GM23338 (cell line): Measurements from ENCODE around the gene NANOGP8. TPM values are rescaled to one million over a fixed set of nuclear protein-coding genes. Genes with fewer than 3 reads are reported as not detected.

Source experiments
- ATAC-seq: fragments of 200-7000 bp; cut with Tn5 transposase; 3 replicates; pipeline ENCODE4 v1.9.1; 2020
- DNase-seq: peaks from one replicate; pipeline ENCODE4 v3.0.0-alpha.2; 2015; ENCODE audit warnings: low spot score
- H2AFZ ChIP-seq: fragments of 200-600 bp; sonication (generic); 2 replicates; pipeline ENCODE4 v1.8.0; 2016; ENCODE audit warnings: antibody characterized with exemption, mild to moderate bottlenecking, moderate library complexity
- H3F3A ChIP-seq: fragments of 200-600 bp; sonication (generic); replicated peaks from 2 replicates; pipeline ENCODE4 v1.8.0; 2017; ENCODE audit warnings: antibody characterized with exemption, mixed run types, low read depth
- H3K27ac ChIP-seq: fragments of 200-600 bp; sonication (generic); 2 replicates; pipeline ENCODE4 v1.6.1; 2016; ENCODE audit warnings: low read depth
- H3K27me3 ChIP-seq: fragments of 200-600 bp; sonication (generic); 2 replicates; pipeline ENCODE4 v1.8.0; 2016; ENCODE audit warnings: mild to moderate bottlenecking, mixed run types, moderate library complexity; ENCODE audit not compliant: insufficient read depth
- H3K36me3 ChIP-seq: fragments of 200-600 bp; sonication (generic); 2 replicates; pipeline ENCODE4 v1.8.0; 2016; ENCODE audit warnings: mild to moderate bottlenecking; ENCODE audit not compliant: insufficient read depth
- H3K4me1 ChIP-seq: fragments of 200-600 bp; sonication (generic); 2 replicates; pipeline ENCODE4 v1.8.0; 2016; ENCODE audit warnings: mild to moderate bottlenecking, moderate library complexity; ENCODE audit not compliant: insufficient read depth
- H3K4me2 ChIP-seq: fragments of 200-600 bp; sonication (generic); 2 replicates; pipeline ENCODE4 v1.7.1; 2017; ENCODE audit warnings: mixed run types
- H3K4me3 ChIP-seq: fragments of 200-600 bp; sonication (generic); 2 replicates; pipeline ENCODE4 v1.6.1; 2016; ENCODE audit warnings: mixed run types
- H3K79me2 ChIP-seq: fragments of 200-600 bp; sonication (generic); replicated peaks from 2 replicates; pipeline ENCODE4 v1.8.0; 2017; ENCODE audit warnings: mild to moderate bottlenecking; ENCODE audit not compliant: insufficient read depth
- H3K9me2 ChIP-seq: fragments of 200-600 bp; sonication (generic); 2 replicates; pipeline ENCODE4 v1.8.0; 2017; ENCODE audit not compliant: insufficient read depth
- H4K20me1 ChIP-seq: fragments of 200-600 bp; sonication (generic); replicated peaks from 2 replicates; pipeline ENCODE4 v1.8.0; 2017; ENCODE audit warnings: mild to moderate bottlenecking; ENCODE audit not compliant: insufficient read depth
- H3K27ac Mint-ChIP-seq: 2 replicates; pipeline ENCODE4 v1.8.0; 2020; ENCODE audit warnings: inconsistent platforms, mild to moderate bottlenecking, moderate library complexity, mixed read lengths
- H3K27me3 Mint-ChIP-seq: 3 replicates; pipeline ENCODE4 v1.8.0; 2022; ENCODE audit warnings: low read depth, mild to moderate bottlenecking, moderate library complexity, mixed read lengths, inconsistent platforms; ENCODE audit not compliant: insufficient read depth, poor library complexity
- H3K36me3 Mint-ChIP-seq: 3 replicates; pipeline ENCODE4 v1.8.0; 2021; ENCODE audit warnings: low read depth, mild to moderate bottlenecking, inconsistent platforms, moderate library complexity, mixed read lengths
- H3K4me1 Mint-ChIP-seq: 3 replicates; pipeline ENCODE4 v1.8.0; 2020; ENCODE audit warnings: mild to moderate bottlenecking, inconsistent platforms, mixed read lengths
- H3K4me3 Mint-ChIP-seq: 3 replicates; pipeline ENCODE4 v1.8.0; 2021; ENCODE audit warnings: moderate library complexity, mild to moderate bottlenecking, inconsistent platforms, mixed read lengths
- H3K9me3 Mint-ChIP-seq: 3 replicates; pipeline ENCODE4 v1.8.0; 2020; ENCODE audit warnings: moderate library complexity, mild to moderate bottlenecking, inconsistent platforms, mixed read lengths
- CREB1 ChIP-seq: fragments of 250-450 bp; sonication (Bioruptor Pico); IDR thresholded peaks from 2 replicates; pipeline ENCODE4 v1.5.0; 2020; ENCODE audit warnings: low read depth, mild to moderate bottlenecking, moderate library complexity
- EZH2 ChIP-seq: fragments of 200-600 bp; sonication (generic); IDR thresholded peaks from one replicate; pipeline ENCODE4 v1.8.0; 2017; ENCODE audit warnings: antibody characterized with exemption, mild to moderate bottlenecking, low read depth; ENCODE audit not compliant: unreplicated experiment
- EZH2phosphoT487 ChIP-seq: fragments of 200-600 bp; sonication (generic); IDR thresholded peaks from one replicate; pipeline ENCODE4 v1.8.1; 2018; ENCODE audit warnings: antibody characterized with exemption; ENCODE audit not compliant: unreplicated experiment
- JUNB ChIP-seq: IDR thresholded peaks from one replicate; pipeline ENCODE4 v1.6.1; 2016; ENCODE audit warnings: antibody characterized with exemption; ENCODE audit not compliant: unreplicated experiment
- NANOG ChIP-seq: IDR thresholded peaks from 2 replicates; pipeline ENCODE4 v1.6.1; 2016; ENCODE audit warnings: antibody characterized with exemption, borderline replicate concordance
- POLR2AphosphoS5 ChIP-seq: IDR thresholded peaks from 2 replicates; pipeline ENCODE4 v1.6.1; 2016; ENCODE audit warnings: antibody characterized with exemption, low read depth
- ZNF114 ChIP-seq: fragments of 250-450 bp; sonication (Bioruptor Pico); IDR thresholded peaks from 2 replicates; pipeline ENCODE4 v1.5.0; 2020; ENCODE audit warnings: mild to moderate bottlenecking, moderate library complexity
- polyA plus RNA-seq: library from polyadenylated mRNA; unstranded; fragments of >200 nt; fragmentation: Nextera tagmentation; extraction: Ambion mirVana; gene quantifications from 2 replicates; pipeline ENCODE4 v1.2.1, GENCODE V29; 2016
- total RNA-seq: library from RNA; depleted of rRNA; stranded (reverse); fragments of >200 nt; shearing (Covaris generic); gene quantifications from 2 replicates; pipeline ENCODE4 v1.2.3, GENCODE V29; 2014
- TF ChIP-seq, protein P1 (sequence below), 2 experiments: fragments of 200-600 bp in 1 of 2; sonication (generic) in 1 of 2; conservative IDR thresholded peaks; 2 replicates each; pipeline versions ENCODE4 v1.5.1 to v1.6.1; 2016 to 2017; ENCODE audit warnings: antibody characterized with exemption in 2 of 2, low read depth in 2 of 2, mild to moderate bottlenecking in 2 of 2, moderate library complexity in 1 of 2
- TF ChIP-seq, protein P2 (sequence below): IDR thresholded peaks from 2 replicates; pipeline ENCODE4 v1.6.1; 2016; ENCODE audit warnings: antibody characterized with exemption
- TF ChIP-seq, protein P3 (sequence below): IDR thresholded peaks from one replicate; pipeline ENCODE4 v1.6.1; 2018; ENCODE audit warnings: antibody characterized with exemption; ENCODE audit not compliant: unreplicated experiment

Gene NANOGP8
- total and polyA plus RNA-seq, 2 experiments from 2014 or later = 8.5 to 53.4 TPM

DNA sequence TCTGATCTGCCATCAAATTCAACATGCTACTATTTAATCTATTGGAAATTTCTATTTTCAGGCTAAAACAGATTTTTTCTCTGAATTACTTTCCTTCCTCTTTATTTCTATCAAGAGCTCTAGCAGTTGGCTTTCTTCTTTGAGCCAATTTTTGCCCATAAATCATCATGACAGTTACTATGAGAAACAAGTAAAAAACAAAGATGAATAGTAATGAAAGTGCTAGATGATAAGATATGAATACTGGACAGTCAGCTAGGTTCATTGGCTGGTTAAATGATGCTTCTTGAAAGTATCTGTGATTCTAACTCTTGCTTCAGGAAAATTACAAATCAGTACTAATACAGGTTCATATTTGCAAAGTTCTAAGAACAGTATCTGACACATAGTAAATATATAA, 38.6 kb upstream of the NANOGP8 start (continued):
- no peak for TF ChIP-seq ZNF114 (CRISPR knock-in tag)
- TF ChIP-seq JUNB = no peak
- no peak for TF ChIP-seq EZH2
- no peak for TF ChIP-seq CREB1
- no peak for TF ChIP-seq POLR2AphosphoS5
- TF ChIP-seq NANOG = no peak
- TF ChIP-seq, protein P1, sequence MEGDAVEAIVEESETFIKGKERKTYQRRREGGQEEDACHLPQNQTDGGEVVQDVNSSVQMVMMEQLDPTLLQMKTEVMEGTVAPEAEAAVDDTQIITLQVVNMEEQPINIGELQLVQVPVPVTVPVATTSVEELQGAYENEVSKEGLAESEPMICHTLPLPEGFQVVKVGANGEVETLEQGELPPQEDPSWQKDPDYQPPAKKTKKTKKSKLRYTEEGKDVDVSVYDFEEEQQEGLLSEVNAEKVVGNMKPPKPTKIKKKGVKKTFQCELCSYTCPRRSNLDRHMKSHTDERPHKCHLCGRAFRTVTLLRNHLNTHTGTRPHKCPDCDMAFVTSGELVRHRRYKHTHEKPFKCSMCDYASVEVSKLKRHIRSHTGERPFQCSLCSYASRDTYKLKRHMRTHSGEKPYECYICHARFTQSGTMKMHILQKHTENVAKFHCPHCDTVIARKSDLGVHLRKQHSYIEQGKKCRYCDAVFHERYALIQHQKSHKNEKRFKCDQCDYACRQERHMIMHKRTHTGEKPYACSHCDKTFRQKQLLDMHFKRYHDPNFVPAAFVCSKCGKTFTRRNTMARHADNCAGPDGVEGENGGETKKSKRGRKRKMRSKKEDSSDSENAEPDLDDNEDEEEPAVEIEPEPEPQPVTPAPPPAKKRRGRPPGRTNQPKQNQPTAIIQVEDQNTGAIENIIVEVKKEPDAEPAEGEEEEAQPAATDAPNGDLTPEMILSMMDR (conservative IDR thresholded peaks at IDR 0.05; ENCODE audit: low read depth in 2 of 2) = no peak
- TF ChIP-seq, protein P2, sequence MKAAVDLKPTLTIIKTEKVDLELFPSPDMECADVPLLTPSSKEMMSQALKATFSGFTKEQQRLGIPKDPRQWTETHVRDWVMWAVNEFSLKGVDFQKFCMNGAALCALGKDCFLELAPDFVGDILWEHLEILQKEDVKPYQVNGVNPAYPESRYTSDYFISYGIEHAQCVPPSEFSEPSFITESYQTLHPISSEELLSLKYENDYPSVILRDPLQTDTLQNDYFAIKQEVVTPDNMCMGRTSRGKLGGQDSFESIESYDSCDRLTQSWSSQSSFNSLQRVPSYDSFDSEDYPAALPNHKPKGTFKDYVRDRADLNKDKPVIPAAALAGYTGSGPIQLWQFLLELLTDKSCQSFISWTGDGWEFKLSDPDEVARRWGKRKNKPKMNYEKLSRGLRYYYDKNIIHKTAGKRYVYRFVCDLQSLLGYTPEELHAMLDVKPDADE = no peak

DNA sequence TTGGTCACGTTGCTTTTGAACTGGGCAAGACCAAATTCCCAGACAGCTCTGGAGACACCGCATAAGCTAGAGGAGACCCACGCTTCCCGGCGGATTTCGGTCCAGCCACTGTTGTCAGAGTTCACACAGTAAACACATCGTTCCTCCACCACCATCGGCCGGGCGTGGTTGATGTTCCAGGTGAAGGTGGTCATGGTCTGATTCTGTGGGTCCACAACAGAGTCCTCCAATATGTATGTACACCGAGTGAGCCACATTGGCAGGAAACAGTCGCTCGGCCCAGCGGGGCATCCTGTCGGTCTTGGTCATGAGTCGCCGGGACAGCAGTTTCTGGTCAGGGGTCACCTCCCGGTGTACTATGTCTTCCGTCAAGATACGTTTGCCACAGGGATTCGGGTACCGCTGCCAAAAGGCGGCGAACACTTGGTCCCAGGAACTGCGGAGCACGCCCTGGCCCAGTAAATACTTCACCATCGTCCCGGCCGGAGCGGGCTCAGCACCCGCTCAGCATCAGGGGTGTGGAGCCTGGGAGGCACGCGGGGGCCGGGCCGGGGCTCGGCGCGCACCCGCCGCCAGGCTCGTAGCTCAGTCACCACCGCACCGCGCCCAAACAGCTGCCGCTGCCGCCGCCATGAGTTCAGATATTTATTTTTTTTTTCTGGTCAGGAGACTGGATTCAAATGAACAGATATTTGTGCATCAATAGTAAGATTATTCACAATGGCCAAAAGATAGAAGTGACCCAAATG, 36.7 kb upstream of the NANOGP8 start:
- no peak for DNase-seq

More for the DNA sequence above, 36.7 kb upstream of the NANOGP8 start:
- ATAC-seq = no peak
- peaks cover 2% of the 10 kb centered on the region for H3K27me3 Mint-ChIP-seq
- Histone ChIP-seq H3K27me3 (no peaks in the 10 kb centered on the region), H3K4me2 (no peak overlapping the region), H3F3A (no peaks in the 10 kb centered on the region), H2AFZ (no peak overlapping the region), H3K36me3 (no peaks in the 10 kb centered on the region), H3K4me1 (peaks cover 15% of the 10 kb centered on the region), H4K20me1 (no peaks in the 10 kb centered on the region), H3K79me2 (no peaks in the 10 kb centered on the region), H3K27ac (no peak overlapping the region), H3K9me2 (no peaks in the 10 kb centered on the region), H3K4me3 (no peak overlapping the region)
- H3K27ac Mint-ChIP-seq = no peak overlapping the region
- peaks cover 3% of the 10 kb centered on the region; the same call in 1 of the 3 replicates for H3K9me3 Mint-ChIP-seq
- no peak overlapping the region for H3K4me3 Mint-ChIP-seq
- TF ChIP-seq, protein P1 (conservative IDR thresholded peaks at IDR 0.05; ENCODE audit: low read depth in 2 of 2) = no peak
- TF ChIP-seq, protein P3, sequence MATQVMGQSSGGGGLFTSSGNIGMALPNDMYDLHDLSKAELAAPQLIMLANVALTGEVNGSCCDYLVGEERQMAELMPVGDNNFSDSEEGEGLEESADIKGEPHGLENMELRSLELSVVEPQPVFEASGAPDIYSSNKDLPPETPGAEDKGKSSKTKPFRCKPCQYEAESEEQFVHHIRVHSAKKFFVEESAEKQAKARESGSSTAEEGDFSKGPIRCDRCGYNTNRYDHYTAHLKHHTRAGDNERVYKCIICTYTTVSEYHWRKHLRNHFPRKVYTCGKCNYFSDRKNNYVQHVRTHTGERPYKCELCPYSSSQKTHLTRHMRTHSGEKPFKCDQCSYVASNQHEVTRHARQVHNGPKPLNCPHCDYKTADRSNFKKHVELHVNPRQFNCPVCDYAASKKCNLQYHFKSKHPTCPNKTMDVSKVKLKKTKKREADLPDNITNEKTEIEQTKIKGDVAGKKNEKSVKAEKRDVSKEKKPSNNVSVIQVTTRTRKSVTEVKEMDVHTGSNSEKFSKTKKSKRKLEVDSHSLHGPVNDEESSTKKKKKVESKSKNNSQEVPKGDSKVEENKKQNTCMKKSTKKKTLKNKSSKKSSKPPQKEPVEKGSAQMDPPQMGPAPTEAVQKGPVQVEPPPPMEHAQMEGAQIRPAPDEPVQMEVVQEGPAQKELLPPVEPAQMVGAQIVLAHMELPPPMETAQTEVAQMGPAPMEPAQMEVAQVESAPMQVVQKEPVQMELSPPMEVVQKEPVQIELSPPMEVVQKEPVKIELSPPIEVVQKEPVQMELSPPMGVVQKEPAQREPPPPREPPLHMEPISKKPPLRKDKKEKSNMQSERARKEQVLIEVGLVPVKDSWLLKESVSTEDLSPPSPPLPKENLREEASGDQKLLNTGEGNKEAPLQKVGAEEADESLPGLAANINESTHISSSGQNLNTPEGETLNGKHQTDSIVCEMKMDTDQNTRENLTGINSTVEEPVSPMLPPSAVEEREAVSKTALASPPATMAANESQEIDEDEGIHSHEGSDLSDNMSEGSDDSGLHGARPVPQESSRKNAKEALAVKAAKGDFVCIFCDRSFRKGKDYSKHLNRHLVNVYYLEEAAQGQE = no peak
- TF ChIP-seq EZH2phosphoT487 = no peak
- H3K36me3 Mint-ChIP-seq = no peaks in the 10 kb centered on the region
- H3K4me1 Mint-ChIP-seq = peaks cover 19% of the 10 kb centered on the region
